Measurements from ENCODE around the gene MRPS6. TPM values are rescaled to one million over a fixed set of nuclear protein-coding genes. Genes with fewer than 3 reads are reported as not detected.

MRPS6 gene
- total and polyA plus RNA-seq, 2 of the 13 experiments (the other 11 are each of a cell fraction or from before 2014, with no cell fraction given), result 14.2 to 26.9 TPM

DNA sequence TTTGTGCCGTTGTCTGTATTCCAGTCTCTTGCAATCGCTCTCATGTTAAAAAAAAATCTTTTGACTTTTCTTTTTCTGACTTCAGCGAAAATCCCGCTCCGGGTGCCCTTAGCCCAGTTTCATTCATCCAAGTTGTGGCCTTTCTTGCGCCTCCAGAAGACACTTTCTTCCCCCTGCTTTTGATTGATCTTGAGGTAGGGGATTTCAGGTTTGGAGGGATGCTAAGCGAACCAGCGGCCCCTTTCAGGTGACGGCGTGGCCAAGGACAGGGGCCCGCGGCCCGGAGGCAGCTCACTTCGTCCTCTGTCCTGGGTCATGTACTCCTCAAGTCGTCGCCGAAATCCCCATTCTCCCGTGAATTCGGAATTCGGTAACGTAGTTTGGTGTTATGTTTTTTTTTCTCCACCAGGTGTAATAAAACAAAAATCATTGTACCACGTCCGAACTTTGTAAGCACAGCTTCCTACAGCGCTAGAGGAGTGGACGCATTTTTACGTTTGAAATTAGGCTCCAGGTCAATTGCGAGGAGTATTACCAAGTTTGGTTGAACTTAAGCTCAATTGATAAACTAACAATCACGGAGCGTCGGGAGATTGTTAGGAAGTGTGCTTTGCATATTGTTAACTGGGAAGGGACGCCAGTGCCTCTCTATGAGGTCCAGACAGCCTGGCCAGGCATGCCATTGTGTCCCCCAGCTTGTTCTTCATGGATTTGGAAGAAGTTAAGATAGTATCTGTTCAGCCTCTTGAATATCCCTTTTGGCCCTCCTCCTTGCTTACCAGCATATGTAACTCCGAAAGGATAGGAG is 1.1 kb downstream of the MRPS6 start:
- Histone ChIP-seq H3K36me3 (replicated peaks in 1 of 2; ENCODE audit: control insufficient read depth in 1 of 2, insufficient read depth in 2 of 2, low read length in 2 of 2) (no peaks in the 10 kb centered on the region; a peak in 1 of 5 replicates), H2AFZ (ENCODE audit: low read length) (no peak overlapping the region), H3K4me2 (ENCODE audit: low read depth, low read length) (peak overlapping the region; percentile 87), H3K27ac (ENCODE audit: extremely low read length, insufficient read depth, low read length) (no peak overlapping the region), H3K4me3 (replicated peaks in 1 of 3; ENCODE audit: insufficient read depth in 1 of 3, low read depth in 2 of 3, low read length in 3 of 3) (peak overlapping the region; percentile 76 to 84 (median 78)), H4K20me1 (ENCODE audit: insufficient read depth, low read length) (peaks cover 7% of the 10 kb centered on the region), H3K27me3 (ENCODE audit: control insufficient read depth in 1 of 2, insufficient read depth in 2 of 2, low read length in 2 of 2) (no peaks in the 10 kb centered on the region), H3K9me3 (ENCODE audit: low read length) (no peaks in the 10 kb centered on the region), H3K9ac (ENCODE audit: insufficient read depth, low read depth, low read length) (peak overlapping the region; percentile 64), H3K4me1 (ENCODE audit: insufficient read depth, low read length) (peaks cover 46% of the 10 kb centered on the region), H3K79me2 (ENCODE audit: insufficient read depth, low read length) (peaks cover 19% of the 10 kb centered on the region)
- CTCF ChIA-PET (ENCODE audit: low intra/inter-chr PET ratio, low total read pairs), result no interaction called here
- TSS peak; percentile 59 for BruUV-seq (replicated peaks)
- 27% methylated on average over 32 of the region's 32 CpGs for WGBS (ENCODE audit: low lambda C conversion rate)
- no peak for FAIRE-seq
- no peak for DNase-seq (ENCODE audit: low spot score)
- no peak for ATAC-seq
- intact Hi-C loops (cut with micrococcal nuclease; ENCODE audit: unreplicated experiment) (loop anchor here (2.0 to 5.0 kb wide), 2 partner anchors 126 to 152 kb away; no protein-coding TSS in a partner anchor), in situ Hi-C loops (cut with HindIII; ENCODE audit: extremely low pct_ligation_motif_present, low pct_unique_long_range_greater_than_20kb) (loop anchor here (5.0 to 10.0 kb wide), 2 partner anchors 130 to 152 kb away; no protein-coding TSS in a partner anchor)
- POLR2A ChIA-PET, result interaction anchor here (0.5 to 1.1 kb wide), 2 partner anchors 108 to 125 kb away, joined by 3 to 4 read pairs; no protein-coding TSS in a partner anchor
- TF ChIP-seq, protein P1, sequence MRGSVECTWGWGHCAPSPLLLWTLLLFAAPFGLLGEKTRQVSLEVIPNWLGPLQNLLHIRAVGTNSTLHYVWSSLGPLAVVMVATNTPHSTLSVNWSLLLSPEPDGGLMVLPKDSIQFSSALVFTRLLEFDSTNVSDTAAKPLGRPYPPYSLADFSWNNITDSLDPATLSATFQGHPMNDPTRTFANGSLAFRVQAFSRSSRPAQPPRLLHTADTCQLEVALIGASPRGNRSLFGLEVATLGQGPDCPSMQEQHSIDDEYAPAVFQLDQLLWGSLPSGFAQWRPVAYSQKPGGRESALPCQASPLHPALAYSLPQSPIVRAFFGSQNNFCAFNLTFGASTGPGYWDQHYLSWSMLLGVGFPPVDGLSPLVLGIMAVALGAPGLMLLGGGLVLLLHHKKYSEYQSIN (CRISPR knock-in tag; IDR thresholded peaks at IDR 0.05; ENCODE audit: borderline replicate concordance), result no peak
- TF ChIP-seq ZNF253 (CRISPR knock-in tag; IDR thresholded peaks at IDR 0.05; ENCODE audit: borderline replicate concordance), result no peak
- TF ChIP-seq REL (CRISPR knock-in tag; conservative IDR thresholded peaks at IDR 0.05), result no peak
- TF ChIP-seq, protein P2, sequence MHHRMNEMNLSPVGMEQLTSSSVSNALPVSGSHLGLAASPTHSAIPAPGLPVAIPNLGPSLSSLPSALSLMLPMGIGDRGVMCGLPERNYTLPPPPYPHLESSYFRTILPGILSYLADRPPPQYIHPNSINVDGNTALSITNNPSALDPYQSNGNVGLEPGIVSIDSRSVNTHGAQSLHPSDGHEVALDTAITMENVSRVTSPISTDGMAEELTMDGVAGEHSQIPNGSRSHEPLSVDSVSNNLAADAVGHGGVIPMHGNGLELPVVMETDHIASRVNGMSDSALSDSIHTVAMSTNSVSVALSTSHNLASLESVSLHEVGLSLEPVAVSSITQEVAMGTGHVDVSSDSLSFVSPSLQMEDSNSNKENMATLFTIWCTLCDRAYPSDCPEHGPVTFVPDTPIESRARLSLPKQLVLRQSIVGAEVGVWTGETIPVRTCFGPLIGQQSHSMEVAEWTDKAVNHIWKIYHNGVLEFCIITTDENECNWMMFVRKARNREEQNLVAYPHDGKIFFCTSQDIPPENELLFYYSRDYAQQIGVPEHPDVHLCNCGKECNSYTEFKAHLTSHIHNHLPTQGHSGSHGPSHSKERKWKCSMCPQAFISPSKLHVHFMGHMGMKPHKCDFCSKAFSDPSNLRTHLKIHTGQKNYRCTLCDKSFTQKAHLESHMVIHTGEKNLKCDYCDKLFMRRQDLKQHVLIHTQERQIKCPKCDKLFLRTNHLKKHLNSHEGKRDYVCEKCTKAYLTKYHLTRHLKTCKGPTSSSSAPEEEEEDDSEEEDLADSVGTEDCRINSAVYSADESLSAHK (CRISPR knock-in tag; IDR thresholded peaks at IDR 0.05; ENCODE audit: borderline replicate concordance), result no peak
- no peak for TF ChIP-seq ZNF333 (CRISPR knock-in tag; IDR thresholded peaks at IDR 0.05; ENCODE audit: borderline replicate concordance)
- TF ChIP-seq, protein P3, sequence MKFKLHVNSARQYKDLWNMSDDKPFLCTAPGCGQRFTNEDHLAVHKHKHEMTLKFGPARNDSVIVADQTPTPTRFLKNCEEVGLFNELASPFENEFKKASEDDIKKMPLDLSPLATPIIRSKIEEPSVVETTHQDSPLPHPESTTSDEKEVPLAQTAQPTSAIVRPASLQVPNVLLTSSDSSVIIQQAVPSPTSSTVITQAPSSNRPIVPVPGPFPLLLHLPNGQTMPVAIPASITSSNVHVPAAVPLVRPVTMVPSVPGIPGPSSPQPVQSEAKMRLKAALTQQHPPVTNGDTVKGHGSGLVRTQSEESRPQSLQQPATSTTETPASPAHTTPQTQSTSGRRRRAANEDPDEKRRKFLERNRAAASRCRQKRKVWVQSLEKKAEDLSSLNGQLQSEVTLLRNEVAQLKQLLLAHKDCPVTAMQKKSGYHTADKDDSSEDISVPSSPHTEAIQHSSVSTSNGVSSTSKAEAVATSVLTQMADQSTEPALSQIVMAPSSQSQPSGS (CRISPR knock-in tag; IDR thresholded peaks at IDR 0.05), result no peak
- TF ChIP-seq ZNF777 (CRISPR knock-in tag; IDR thresholded peaks at IDR 0.05), result no peak
- TF ChIP-seq ZNF468 (CRISPR knock-in tag; IDR thresholded peaks at IDR 0.05), result no peak
- no peak for TF ChIP-seq EED (CRISPR knock-in tag; IDR thresholded peaks at IDR 0.05)
- 0 out of 2 replicates have a peak, but pooled peaks have one; percentile 47 for TF ChIP-seq KLF12 (CRISPR knock-in tag; IDR thresholded peaks at IDR 0.05; ENCODE audit: borderline replicate concordance)
- no peak for TF ChIP-seq FOXK1 (CRISPR knock-in tag; IDR thresholded peaks at IDR 0.05; ENCODE audit: borderline replicate concordance, low read depth)
- TF ChIP-seq, protein P4, sequence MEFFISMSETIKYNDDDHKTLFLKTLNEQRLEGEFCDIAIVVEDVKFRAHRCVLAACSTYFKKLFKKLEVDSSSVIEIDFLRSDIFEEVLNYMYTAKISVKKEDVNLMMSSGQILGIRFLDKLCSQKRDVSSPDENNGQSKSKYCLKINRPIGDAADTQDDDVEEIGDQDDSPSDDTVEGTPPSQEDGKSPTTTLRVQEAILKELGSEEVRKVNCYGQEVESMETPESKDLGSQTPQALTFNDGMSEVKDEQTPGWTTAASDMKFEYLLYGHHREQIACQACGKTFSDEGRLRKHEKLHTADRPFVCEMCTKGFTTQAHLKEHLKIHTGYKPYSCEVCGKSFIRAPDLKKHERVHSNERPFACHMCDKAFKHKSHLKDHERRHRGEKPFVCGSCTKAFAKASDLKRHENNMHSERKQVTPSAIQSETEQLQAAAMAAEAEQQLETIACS (CRISPR knock-in tag; IDR thresholded peaks at IDR 0.05), result no peak

All from HepG2 (cell line).